Esophagus (tissue), 2 donors: Measurements from ENCODE around the gene FOXP2. TPM values are rescaled to one million over a fixed set of nuclear protein-coding genes. Genes with fewer than 3 reads are reported as not detected.
"Not testable (repeated sequence)": the region's sequence is repeated elsewhere in the genome, so short reads cannot be mapped to it uniquely, and the experiment has no call there.

Experiments
- H3K27ac ChIP-seq, 2 donors: one replicate each; pipeline ENCODE4 v1.5.1; 2013; ENCODE audit warnings: low read depth in 2 of 2, mild to moderate bottlenecking in 2 of 2, inconsistent platforms in 1 of 2, low read length in 1 of 2, moderate library complexity in 1 of 2
- H3K27me3 ChIP-seq, 2 donors: one replicate each; pipeline ENCODE4 v1.6.1; 2013; ENCODE audit warnings: low read length in 2 of 2, control low read depth in 1 of 2, mild to moderate bottlenecking in 1 of 2; ENCODE audit not compliant: insufficient read depth in 2 of 2, control insufficient read depth in 1 of 2
- H3K36me3 ChIP-seq, 2 donors: one replicate each; pipeline ENCODE4 v1.6.1; 2013; ENCODE audit warnings: low read length in 1 of 2; ENCODE audit not compliant: control insufficient read depth in 2 of 2, insufficient read depth in 2 of 2
- H3K4me1 ChIP-seq, 2 donors: one replicate each; pipeline ENCODE4 v1.6.1; 2013; ENCODE audit warnings: low read length in 1 of 2; ENCODE audit not compliant: control insufficient read depth in 2 of 2, insufficient read depth in 2 of 2
- H3K4me3 ChIP-seq, 2 donors: one replicate each; pipeline ENCODE4 v1.5.1; 2013; ENCODE audit warnings: low read length in 2 of 2, mild to moderate bottlenecking in 2 of 2, low read depth in 1 of 2, moderate library complexity in 1 of 2
- H3K9me3 ChIP-seq, 2 donors: one replicate each; pipeline ENCODE4 v1.6.1; 2013; ENCODE audit warnings: mild to moderate bottlenecking in 2 of 2, low read depth in 1 of 2, low read length in 1 of 2, moderate library complexity in 1 of 2; ENCODE audit not compliant: control insufficient read depth in 2 of 2, insufficient read depth in 1 of 2
- WGBS, 2 donors: extraction: QIAGEN DNeasy Blood & Tissue Kit; methylation state at CpG; one replicate each; pipeline ENCODE4 v1.1.7; 2013; 5-methylcytosine and 5-hydroxymethylcytosine counted together
- polyA plus RNA-seq, 2 donors: library from polyadenylated mRNA; stranded (reverse); fragments of 200-250 nt; gene quantifications; one replicate each; pipeline ENCODE4 v1.2.3, GENCODE V29; 2013
- donor health status: healthy with polysubstance abuse.
- donor health status: Bipolar disorder and iron deficiency.

Gene FOXP2
- polyA plus RNA-seq, 2 donors = 2.1 to 2.5 TPM

- H3K4me3 ChIP-seq = no peak overlapping the region
- H3K36me3 ChIP-seq = no peaks in the 10 kb centered on the region
- WGBS, 2 donors = 86 to 91% methylated on average over 2 of the region's 2 CpGs
- no peak overlapping the region for H3K27ac ChIP-seq
- no peaks in the 10 kb centered on the region for H3K4me1 ChIP-seq
- no peaks in the 10 kb centered on the region for H3K27me3 ChIP-seq
- peaks cover 6% of the 10 kb centered on the region in 2 donors for H3K9me3 ChIP-seq
Measured at GRCh38 chr7:114484226-114484625, 69.6 kb downstream of the FOXP2 start.

- 83 to 89% methylated on average over 1 of the region's 1 CpG for WGBS, 2 donors
- H3K36me3 ChIP-seq = no peaks in the 10 kb centered on the region
- peaks cover 6% of the 10 kb centered on the region in 2 donors for H3K9me3 ChIP-seq
- H3K4me1 ChIP-seq = no peaks in the 10 kb centered on the region
- H3K27me3 ChIP-seq = no peaks in the 10 kb centered on the region
- H3K4me3 ChIP-seq = no peak overlapping the region
- no peak overlapping the region for H3K27ac ChIP-seq
Measured at GRCh38 chr7:114487174-114487573, 72.6 kb downstream of the FOXP2 start.

DNA sequence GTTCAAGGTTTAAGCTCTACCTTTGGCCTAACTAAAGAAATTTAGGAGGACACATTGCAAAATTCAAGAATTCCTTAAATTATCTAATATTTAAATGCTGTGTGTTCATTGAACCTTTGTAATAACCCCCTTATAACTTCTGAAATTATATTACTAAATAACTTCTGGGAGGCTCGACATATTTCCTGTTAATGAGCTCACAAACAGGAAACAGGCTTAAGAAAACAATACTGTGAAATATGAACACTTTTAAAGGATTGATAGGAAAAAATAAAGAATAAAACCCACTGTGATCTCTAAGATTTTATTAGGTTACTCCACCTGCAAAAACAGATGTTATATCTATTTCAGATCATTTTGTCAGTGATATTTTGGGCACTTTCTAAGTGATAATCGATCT, 74.1 kb downstream of the FOXP2 start:
- H3K36me3 ChIP-seq = no peaks in the 10 kb centered on the region
- whole genome bisulfite sequencing, 2 donors = 67 to 75% methylated on average over 2 of the region's 2 CpGs
- H3K9me3 ChIP-seq = peaks cover 6% of the 10 kb centered on the region in 2 donors
- H3K27ac ChIP-seq = no peak overlapping the region
- H3K27me3 ChIP-seq = no peaks in the 10 kb centered on the region
- no peaks in the 10 kb centered on the region for H3K4me1 ChIP-seq
- no peak overlapping the region for H3K4me3 ChIP-seq

DNA sequence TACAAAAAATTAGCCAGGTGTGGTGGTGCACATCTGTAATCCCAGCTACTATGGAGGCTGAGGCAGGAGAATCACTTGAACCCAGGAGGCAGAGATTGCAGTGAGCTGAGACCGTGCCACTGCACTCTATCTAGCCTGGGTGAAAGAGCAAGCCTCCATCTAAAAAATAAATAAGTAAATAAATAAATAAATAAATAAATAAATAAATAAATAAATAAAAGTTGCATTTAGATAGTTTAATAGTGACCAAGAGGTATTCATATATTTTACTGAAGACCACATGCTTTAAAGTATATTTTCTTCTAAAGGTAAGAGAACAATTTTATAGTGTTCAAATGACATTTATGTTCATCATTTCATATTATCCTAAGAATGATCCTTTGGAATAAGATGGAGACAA, 82.9 kb downstream of the FOXP2 start:
- not testable (repeated sequence) for H3K4me3 ChIP-seq, H3K27ac ChIP-seq, H3K36me3 ChIP-seq, H3K27me3 ChIP-seq, H3K9me3 ChIP-seq, H3K4me1 ChIP-seq
- 91 to 96% methylated on average over 1 of the region's 1 CpG for WGBS, 2 donors

DNA sequence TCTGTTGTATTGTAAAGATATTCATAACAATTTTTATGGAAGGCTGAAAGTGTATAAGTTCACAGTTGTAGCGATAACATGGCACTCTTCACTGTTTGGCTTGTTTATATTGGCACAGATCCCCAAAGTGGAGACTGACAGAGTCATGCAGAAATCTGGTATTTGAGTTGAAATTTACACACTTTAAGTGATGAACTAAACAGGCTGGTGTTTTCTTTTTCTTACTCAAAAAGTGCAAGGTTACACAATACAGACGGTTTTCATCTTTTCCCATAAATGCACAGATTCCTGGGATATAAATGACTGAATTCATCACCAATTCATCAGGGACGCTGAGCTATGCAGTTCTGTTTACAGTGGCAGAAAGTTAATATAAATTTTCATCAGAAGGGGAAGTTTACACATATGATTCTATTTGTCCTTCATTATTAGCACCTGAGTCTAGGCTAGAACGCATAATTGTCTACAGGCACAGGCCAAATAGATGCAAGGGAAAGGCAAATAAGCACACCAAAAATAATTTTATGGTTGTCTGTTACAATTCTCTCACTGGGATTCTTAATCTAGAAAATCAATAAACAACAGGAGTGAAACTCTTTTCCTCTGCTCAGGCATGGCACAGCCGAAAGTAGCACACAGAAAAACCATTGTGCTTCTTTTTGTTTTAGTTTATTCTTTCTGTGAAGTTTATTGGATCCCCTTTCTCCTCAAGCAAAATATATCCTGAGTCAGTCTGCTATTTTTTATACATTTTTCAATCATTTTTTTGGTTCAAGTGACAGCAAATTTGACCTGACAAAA, 88.0 kb downstream of the FOXP2 start:
- no peak overlapping the region for H3K4me3 ChIP-seq
- no peaks in the 10 kb centered on the region for H3K36me3 ChIP-seq
- H3K27me3 ChIP-seq = no peaks in the 10 kb centered on the region
- 35 to 38% methylated on average over 5 of the region's 5 CpGs for WGBS, 2 donors
- no peak overlapping the region for H3K27ac ChIP-seq
- no peaks in the 10 kb centered on the region for H3K4me1 ChIP-seq
- H3K9me3 ChIP-seq = no peaks in the 10 kb centered on the region

- Histone ChIP-seq H3K27ac (no peak overlapping the region), H3K36me3 (no peaks in the 10 kb centered on the region), H3K4me1 (no peaks in the 10 kb centered on the region), H3K4me3 (no peak overlapping the region), H3K27me3 (no peaks in the 10 kb centered on the region), H3K9me3 (no peaks in the 10 kb centered on the region)
- WGBS, 2 donors = 80 to 86% methylated on average over 1 of the region's 1 CpG
Measured at GRCh38 chr7:114504586-114504985, 90.0 kb downstream of the FOXP2 start.

DNA sequence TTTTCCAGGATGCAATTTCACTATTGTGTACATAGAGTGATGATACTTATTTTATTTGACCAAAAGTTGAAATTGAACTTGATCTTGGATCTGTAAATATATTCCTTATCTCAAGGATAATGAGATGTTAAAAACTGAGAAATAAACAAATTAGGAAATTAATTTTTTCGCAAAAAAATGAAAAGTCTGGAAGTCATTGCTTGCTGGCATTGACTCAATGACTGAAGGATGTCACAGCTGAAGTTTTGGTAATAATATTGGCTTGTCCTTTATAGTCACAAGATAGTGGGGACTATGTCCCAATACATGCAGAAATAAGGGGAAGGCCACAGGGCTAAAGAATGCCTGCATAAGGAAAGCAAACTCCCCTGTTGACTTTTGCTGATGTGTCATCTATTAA, 92.8 kb downstream of the FOXP2 start:
- Histone ChIP-seq H3K4me3 (no peak overlapping the region), H3K4me1 (no peaks in the 10 kb centered on the region), H3K27ac (no peak overlapping the region), H3K27me3 (no peaks in the 10 kb centered on the region), H3K9me3 (no peaks in the 10 kb centered on the region), H3K36me3 (no peaks in the 10 kb centered on the region)
- WGBS, 2 donors = 94 to 95% methylated on average over 1 of the region's 1 CpG

DNA sequence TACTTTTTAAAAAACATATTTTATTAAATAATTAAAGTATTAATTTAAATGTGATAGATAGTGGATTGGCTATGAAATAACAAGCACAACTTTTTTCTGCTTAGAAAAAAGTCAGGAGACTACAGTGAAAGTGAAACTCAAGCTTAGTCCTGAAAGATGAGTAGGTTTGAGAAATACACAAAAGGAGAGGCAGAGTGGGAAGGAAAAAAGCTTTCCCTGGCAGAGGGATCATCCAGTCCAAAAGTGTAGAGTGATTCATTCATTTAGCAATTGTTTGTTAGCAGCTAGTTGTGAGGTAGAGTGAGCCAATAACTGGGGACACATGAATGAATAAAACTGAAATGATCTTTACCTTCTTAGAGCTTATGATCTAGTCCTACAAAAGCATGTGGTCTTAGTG, 93.5 kb downstream of the FOXP2 start:
- Histone ChIP-seq H3K27ac (no peak overlapping the region), H3K4me1 (no peaks in the 10 kb centered on the region), H3K36me3 (no peaks in the 10 kb centered on the region), H3K4me3 (no peak overlapping the region), H3K27me3 (no peaks in the 10 kb centered on the region), H3K9me3 (no peaks in the 10 kb centered on the region)

DNA sequence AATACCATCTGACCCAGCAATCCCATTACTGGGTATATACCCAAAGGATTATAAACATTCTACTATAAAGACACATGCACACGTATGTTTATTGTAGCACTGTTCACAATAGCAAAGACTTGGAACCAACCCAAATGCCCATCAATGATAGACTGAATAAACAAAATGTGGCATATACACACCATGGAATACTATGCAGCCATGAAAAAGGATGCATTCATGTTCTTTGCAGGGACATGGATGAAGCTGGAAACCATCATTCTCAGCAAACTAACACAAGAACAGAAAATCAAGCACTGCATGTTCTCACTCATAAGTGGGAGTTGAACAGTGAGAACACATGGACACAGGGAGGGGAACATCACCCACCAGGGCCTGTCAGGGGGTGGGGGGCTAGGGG, 96.2 kb downstream of the FOXP2 start:
- not testable (repeated sequence) for H3K4me3 ChIP-seq, H3K9me3 ChIP-seq
- 89 to 96% methylated on average over 1 of the region's 1 CpG for WGBS, 2 donors

GRCh38 chr7:114519240-114519639, 104.6 kb downstream of the FOXP2 start:
- no peak overlapping the region for H3K4me3 ChIP-seq
- no peak overlapping the region for H3K27ac ChIP-seq
- H3K9me3 ChIP-seq = no peaks in the 10 kb centered on the region
- no peaks in the 10 kb centered on the region for H3K27me3 ChIP-seq
- H3K4me1 ChIP-seq = no peaks in the 10 kb centered on the region
- WGBS, 2 donors = 62 to 88% methylated on average over 1 of the region's 1 CpG
- H3K36me3 ChIP-seq = no peaks in the 10 kb centered on the region

More for the DNA sequence above, 96.2 kb downstream of the FOXP2 start:
- not testable (repeated sequence) for H3K36me3 ChIP-seq, H3K4me1 ChIP-seq, H3K27ac ChIP-seq, H3K27me3 ChIP-seq
